Dermis blood vessel endothelial cell (primary cell): Measurements from ENCODE around the gene CCDC85C. TPM values are rescaled to one million over a fixed set of nuclear protein-coding genes. Genes with fewer than 3 reads are reported as not detected.

Experiments used
- DNase-seq: peaks from one replicate; pipeline ENCODE4 v3.0.0; 2010
- total RNA-seq: library from RNA; depleted of rRNA; stranded (reverse); fragments of >200 nt; gene quantifications from 2 replicates; pipeline ENCODE4 v1.2.3, GENCODE V29; 2014

The CCDC85C gene
- total RNA-seq, 1 donor from 2014 or later, result 14.5 TPM

DNA sequence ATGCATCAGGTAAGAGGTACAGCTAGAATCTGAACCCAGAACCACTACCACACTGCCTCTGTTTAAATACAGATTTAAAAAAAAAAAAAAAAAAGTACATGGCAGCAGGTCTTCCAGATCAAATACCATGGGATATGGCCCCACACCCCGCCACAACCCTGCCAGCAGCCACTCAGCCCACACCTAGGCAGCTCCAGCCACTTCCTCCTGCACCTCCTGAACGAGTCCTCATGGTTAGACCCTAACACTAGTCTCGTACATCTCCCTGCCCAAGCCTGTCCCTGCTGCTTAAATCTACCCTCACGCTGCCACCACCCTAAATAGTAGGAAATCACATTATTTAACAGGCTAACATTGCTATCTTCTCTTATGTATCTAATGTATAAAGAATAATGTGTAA lies 135.9 kb downstream of the CCDC85C start:
- DNase-seq, result no peak

DNA sequence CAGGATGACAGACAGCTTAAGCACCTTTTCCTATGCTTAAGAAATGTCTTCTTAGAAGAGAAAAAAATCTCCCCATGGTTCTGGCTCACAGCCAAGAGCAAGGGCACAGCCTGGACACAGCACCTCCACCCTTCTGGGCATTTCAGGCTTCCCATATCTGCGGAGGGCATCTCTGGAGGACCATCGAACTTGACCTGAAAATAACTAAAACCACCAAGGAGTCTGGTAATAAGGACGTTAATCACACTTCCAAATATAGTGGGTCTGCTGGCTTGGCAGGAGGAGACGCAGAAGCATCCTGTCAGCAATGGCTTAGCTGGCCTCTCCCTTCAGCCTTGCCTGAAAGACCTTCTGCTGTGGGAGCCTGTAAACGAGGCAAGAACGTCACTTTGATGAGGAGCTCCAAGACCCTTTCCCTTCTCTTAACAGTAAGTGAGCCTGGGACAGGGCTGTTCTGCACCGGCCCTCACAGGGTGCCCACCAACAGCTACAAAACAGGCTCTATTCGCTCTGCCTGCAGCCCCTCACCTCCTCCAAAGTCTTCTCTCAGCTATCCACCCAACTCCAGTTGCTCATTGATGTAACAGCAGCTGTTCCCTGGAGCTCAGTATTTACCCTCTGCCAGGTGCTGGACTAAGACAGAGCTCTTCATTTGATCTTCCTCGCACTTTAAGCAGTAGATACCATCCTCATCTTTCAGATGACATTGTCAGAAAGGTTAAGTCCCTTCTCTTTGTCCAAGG lies 136.5 kb downstream of the CCDC85C start:
- DNase-seq, result peak; percentile 27

DNA sequence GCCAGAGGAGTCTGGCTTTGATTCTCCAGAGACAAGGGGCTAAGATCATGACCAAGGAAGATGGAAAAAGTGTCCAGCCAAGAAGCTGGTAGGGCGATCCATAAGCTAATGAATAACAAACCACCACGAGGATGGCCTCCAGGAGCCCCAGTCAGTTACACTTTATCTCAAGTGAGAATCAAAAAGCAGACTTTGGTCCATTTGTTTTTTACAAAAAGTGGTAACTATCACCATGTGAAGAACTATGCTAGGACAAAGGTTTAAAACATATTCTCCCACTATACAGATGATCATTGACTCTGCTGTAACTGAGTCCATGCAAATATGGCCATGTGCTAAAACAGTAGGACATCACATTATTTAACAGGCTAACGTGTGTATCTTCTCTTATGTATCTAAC lies 137.2 kb downstream of the CCDC85C start:
- DNase-seq, result no peak

DNA sequence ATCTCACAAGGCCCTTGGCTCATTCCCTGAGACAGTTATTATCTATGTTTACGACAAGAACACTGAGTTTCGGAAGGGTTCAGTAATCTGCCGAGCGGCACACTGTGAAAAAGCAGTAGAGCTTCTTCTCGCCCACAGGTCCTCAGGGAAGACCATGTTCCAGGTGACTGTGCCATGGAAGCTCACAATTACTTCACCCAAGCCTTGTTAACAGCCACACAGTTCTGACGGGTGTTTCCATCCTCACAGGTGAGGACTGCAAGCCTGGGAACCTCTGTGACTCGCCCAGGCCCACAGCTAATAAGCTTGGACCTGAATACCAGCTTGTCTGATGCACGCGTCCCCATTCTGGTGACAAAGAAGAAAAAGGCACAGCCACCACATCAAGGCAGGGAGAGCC lies 138.7 kb downstream of the CCDC85C start:
- no peak for DNase-seq

DNA sequence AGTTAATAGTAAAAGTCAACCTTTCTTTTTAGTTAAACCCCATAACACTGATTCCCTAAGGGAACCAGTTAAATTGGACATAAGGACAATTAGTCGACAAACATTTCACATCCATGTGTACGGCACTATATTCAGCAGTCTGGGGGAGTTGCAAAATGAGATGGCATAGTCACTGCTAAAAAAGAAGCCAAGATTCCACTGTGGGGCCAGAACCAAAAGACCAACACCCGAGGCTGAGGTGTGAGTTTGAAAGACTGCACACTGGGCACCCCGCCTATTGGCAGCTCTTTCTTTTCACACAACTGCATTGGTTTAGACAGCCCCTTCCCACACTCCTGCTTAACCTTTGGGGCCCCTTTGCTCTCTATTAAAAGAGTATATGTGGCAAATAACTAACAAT lies 140.0 kb downstream of the CCDC85C start:
- DNase-seq, result no peak

DNA sequence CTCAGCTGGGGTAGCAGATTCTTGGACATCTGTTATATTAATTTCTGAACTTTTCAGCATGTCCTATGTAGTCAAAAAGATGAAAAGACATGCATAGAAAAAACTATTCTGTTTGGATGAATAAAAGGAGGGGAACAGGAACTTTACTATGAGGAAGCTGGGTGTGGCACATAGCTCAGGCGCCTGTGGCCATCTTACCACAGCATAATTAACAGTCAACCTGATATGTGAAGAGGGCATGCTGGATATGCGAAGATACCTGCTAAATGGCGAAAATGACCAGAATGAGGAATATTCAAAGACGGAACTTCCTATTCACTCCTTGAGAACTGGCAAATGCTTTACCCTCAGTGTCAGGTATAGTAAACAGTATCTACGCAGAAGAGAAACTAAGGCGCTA lies 141.8 kb downstream of the CCDC85C start:
- DNase-seq, result no peak

DNA sequence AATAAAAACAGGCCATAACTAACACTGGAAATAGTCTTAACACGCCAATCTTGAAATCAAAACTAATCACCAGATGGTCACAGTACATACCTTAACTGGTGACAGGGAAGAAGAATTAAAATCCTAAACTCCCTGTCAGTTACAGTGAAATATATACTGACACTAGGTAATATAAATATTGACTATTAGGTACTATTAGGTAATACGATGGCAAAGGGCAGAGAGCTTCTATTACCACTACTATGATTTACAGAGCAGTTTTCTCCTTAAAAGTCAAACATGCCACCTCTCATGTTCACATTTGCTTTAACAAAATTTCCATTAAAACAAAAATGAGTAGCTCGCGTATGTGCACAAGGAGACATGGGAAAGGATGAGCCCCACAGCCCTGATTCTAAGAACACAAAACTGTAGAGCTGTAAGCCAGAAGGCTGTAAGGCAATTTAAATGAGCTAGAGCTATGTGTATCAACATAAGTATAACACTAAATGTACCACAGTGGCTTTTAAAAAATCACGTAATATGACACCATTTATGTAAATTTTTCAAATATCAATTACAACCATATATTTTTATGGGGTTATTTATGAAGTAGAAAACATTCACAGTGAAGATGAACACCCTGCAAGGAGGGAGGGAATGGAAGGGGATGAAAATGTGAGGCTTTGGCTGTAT lies 142.5 kb downstream of the CCDC85C start:
- DNase-seq, result no peak

DNA sequence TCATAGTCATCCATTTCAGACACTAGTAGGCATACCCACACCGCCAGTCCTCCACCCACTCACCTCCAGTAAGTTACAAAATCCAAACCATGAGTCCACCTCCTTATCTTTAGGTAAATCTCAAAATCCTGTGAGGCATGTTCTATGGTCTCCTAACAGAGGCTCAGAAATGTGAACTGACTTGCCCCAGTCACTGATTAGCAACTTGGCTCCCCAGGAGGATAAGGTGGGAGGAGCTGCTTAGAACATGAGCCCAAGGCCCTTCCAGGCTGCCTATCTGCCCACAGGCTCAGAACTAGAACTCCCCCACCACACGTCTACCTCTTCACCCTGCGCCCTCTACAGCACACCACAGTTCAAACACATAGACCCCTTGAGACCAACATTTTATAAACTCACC lies 143.2 kb downstream of the CCDC85C start:
- DNase-seq, result no peak

DNA sequence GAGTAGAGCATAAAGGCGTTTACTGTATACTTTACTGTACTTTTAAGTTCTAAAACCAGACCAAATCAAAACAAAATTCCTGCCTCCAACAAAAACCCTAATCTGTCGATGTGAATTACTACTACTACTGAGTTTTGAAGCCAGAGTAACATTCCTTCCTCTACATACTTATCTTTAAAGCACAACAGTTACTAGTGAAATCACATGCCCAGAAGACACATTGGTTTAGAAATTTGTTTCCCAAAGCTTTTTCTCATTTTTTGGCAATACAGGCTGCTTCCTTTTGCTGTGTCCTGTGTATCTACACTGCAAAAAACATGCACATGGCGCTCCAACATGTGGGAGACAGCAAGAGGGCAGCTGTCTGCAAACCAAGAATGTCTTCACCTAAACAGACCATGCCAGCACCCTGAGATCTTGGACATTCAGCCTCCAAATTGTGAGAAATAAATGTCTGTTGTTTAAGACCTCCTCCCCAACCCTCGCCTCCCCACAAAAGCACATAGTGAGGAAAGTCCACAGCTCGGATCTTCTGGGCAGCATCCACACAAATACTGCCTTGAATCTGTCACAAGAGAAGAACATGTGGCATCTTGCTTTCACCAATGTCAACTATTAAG lies 144.4 kb downstream of the CCDC85C start:
- no peak for DNase-seq

DNA sequence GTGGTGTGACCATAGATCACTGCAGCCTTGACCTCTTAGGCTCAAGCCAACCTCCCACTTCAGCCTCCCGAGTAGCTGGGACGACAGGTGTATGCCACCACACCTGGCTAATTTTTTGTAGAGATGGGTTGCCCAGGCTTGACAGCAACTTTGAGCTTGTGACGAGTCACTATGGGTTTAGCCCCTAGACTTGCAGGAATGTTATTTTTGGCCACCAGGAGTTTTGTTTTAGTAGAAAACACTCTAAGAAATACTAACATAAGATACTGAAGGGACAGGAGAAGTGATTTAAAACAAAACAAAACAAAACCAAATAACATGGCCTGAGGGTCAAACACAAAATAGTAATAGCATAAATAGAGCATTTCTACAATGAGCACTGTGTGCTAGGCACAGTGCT lies 149.8 kb downstream of the CCDC85C start:
- DNase-seq, result no peak

DNA sequence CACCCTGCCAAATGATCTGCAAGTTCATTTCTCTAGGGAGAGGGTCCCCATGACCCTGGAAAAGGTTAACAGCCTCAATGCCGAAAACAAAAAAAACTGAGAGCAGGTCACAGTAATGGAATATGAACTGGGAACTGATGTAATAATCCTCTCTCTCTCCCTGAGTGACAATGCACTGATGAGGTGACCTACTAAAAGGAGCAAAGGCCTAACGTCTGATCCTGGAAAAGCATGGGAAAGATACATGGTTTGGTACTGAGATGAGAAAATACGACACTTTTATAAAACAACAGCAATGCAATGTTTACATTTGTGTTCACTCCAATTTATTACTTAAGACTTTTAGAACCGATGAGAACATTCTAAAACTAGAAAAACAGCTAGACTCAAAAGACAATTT lies 151.0 kb downstream of the CCDC85C start:
- no peak for DNase-seq

DNA sequence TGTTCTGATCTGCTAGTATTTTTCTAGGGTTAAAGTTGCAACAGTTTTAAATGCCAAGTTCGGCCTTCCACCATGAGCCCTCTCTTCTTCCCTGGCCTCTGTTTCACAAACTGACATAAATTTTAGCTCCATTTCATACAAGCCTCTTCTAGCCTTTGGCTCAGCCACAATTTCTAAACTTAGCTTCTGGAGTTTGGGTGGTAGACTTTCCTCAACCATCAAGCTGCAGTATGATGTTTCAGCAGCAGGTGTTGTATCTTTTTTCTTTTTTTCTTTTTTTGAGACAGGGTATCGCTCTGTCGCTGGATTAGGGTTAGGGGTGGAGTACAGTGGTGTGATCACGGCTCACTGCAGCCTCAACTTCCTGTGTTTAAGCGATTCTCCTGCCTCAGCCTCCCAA lies 152.8 kb downstream of the CCDC85C start:
- DNase-seq, result no peak

DNA sequence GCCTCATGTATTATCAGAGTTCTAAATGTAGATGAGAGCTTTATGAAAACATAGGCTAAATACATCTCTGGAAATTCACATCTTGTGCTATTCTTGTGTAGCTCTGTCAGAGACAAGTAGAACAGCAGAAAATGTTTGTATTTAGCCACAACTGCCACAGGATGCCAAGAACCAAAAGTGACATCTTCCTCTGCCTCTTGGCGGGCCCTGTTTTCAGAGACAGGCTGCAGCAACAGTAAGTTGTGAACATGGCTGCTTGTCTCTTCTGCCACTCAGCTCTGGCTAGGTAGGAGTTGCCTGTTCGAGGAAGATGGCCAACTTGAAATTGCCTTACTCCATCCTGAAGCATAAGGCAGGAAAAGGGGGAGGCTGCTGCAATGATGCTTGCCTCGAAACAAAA lies 153.7 kb downstream of the CCDC85C start:
- no peak for DNase-seq

Other genes starting within 250 kb of the CCDC85C start
- gene SETD3, start 123.3 kb downstream of the CCDC85C start, total RNA-seq, result 69.8 and 82.7 TPM in 2 replicates
- 25.7 and 36.7 TPM in 2 replicates for gene CCNK, start 122.8 kb downstream of the CCDC85C start, total RNA-seq
- 1.7 and 4.1 TPM in 2 replicates for gene HHIPL1, start 40.9 kb upstream of the CCDC85C start, total RNA-seq
- under 0.01 and 0.14 TPM in 2 replicates for gene CYP46A1, start 80.1 kb upstream of the CCDC85C start, total RNA-seq
- gene EML1, start 189.2 kb upstream of the CCDC85C start, total RNA-seq, result 45.8 and 47.1 TPM in 2 replicates